NCI-H2196 treated with DMSO at 0.1 percent for 48 hours (cell line): ENCODE results near the gene ITGA6.

Experiments
- DNase-seq: peaks from one replicate; lab custom pipeline; 2025; ENCODE audit not compliant: unreplicated experiment; lab: John Stamatoyannopoulos, UW

Gene ITGA6

GRCh38 chr2:172464400-172465129 is 37.2 kb downstream of the ITGA6 start:
- DNase-seq, result no peak

GRCh38 chr2:172465417-172466334 is 38.3 kb downstream of the ITGA6 start:
- peak; percentile 48 for DNase-seq

GRCh38 chr2:172467382-172467781 is 40.0 kb downstream of the ITGA6 start:
- no peak for DNase-seq

- DNase-seq, result no peak
These were observed 43.9 kb downstream of the ITGA6 start for GRCh38 chr2:172470958-172471922.

- DNase-seq, result no peak
These were observed 45.2 kb downstream of the ITGA6 start for GRCh38 chr2:172472446-172473033.

- no peak for DNase-seq
These were observed 45.8 kb downstream of the ITGA6 start for GRCh38 chr2:172473167-172473566.

- no peak for DNase-seq
These were observed 51.0 kb downstream of the ITGA6 start for GRCh38 chr2:172478353-172478752.

GRCh38 chr2:172480301-172481218 is 53.2 kb downstream of the ITGA6 start:
- no peak for DNase-seq

- DNase-seq, result no peak
These were observed 54.3 kb downstream of the ITGA6 start for GRCh38 chr2:172481507-172482262.

GRCh38 chr2:172484253-172484652 is 56.9 kb downstream of the ITGA6 start:
- DNase-seq, result no peak

GRCh38 chr2:172484706-172485105 is 57.3 kb downstream of the ITGA6 start:
- DNase-seq, result no peak

- DNase-seq, result no peak
These were observed 61.2 kb downstream of the ITGA6 start for GRCh38 chr2:172488556-172488955.

GRCh38 chr2:172489681-172490080 is 62.3 kb downstream of the ITGA6 start:
- no peak for DNase-seq

- no peak for DNase-seq
These were observed 68.8 kb downstream of the ITGA6 start for GRCh38 chr2:172496160-172496608.

- DNase-seq, result no peak
These were observed 79.8 kb downstream of the ITGA6 start for GRCh38 chr2:172507199-172507598.

GRCh38 chr2:172510088-172510487 is 82.7 kb downstream of the ITGA6 start:
- no peak for DNase-seq

- DNase-seq, result no peak
These were observed 83.2 kb downstream of the ITGA6 start for GRCh38 chr2:172510548-172510947.

GRCh38 chr2:172512810-172513523 is 85.6 kb downstream of the ITGA6 start:
- no peak for DNase-seq
